WTC11 (cell line): ENCODE data around the gene KIAA0232. TPM values are rescaled to one million over a fixed set of nuclear protein-coding genes. Genes with fewer than 3 reads are reported as not detected.
"Not testable (repeated sequence)": the region's sequence is repeated elsewhere in the genome, so short reads cannot be mapped to it uniquely, and the experiment has no call there.

Experiments
- ATAC-seq: fragments of 200-7000 bp; cut with Tn5 transposase; 2 replicates; pipeline ENCODE4 v1.10.0; 2021; ENCODE audit warnings: mild to moderate bottlenecking, moderate library complexity
- CTCF ChIA-PET: fragments of 300-600 bp; sonication (Branson Sonifier 250); formaldehyde crosslinking; loops from one replicate; lab custom pipeline; 2021; ENCODE audit warnings: antibody characterized with exemption; lab: Charles Lee
- POLR2A ChIA-PET: fragments of 350-600 bp; sonication (Branson Sonifier 250); formaldehyde crosslinking; loops from one replicate; lab custom pipeline; 2021; ENCODE audit warnings: antibody characterized with exemption; lab: Charles Lee
- DNase-seq: peaks from one replicate; pipeline ENCODE4 v3.0.0; 2021; ENCODE audit warnings: low spot score
- H3K27ac Mint-ChIP-seq: 2 replicates; pipeline ENCODE4 v1.8.0; 2021; ENCODE audit warnings: mixed read lengths
- H3K27me3 Mint-ChIP-seq: 2 replicates; pipeline ENCODE4 v1.8.0; 2021; ENCODE audit warnings: low read depth, mild to moderate bottlenecking, moderate library complexity, mixed read lengths
- H3K36me3 Mint-ChIP-seq: 2 replicates; pipeline ENCODE4 v1.8.0; 2021; ENCODE audit warnings: mixed read lengths
- H3K4me1 Mint-ChIP-seq: 2 replicates; pipeline ENCODE4 v1.8.0; 2022; ENCODE audit warnings: mixed read lengths
- H3K4me3 Mint-ChIP-seq: 2 replicates; pipeline ENCODE4 v1.8.0; 2021; ENCODE audit warnings: mild to moderate bottlenecking, moderate library complexity, mixed read lengths
- H3K9me3 Mint-ChIP-seq: 2 replicates; pipeline ENCODE4 v1.8.0; 2021; ENCODE audit warnings: mixed read lengths
- CREB1 ChIP-seq: sonication (generic); formaldehyde crosslinking; IDR thresholded peaks from 2 replicates; pipeline ENCODE4 v1.8.0; 2023; ENCODE audit warnings: mild to moderate bottlenecking, missing genetic modification reagents
- ETV6 ChIP-seq: sonication (generic); formaldehyde crosslinking; IDR thresholded peaks from 2 replicates; pipeline ENCODE4 v1.8.1; 2022; ENCODE audit warnings: mild to moderate bottlenecking, missing genetic modification reagents
- GABPB1 ChIP-seq: sonication (generic); formaldehyde crosslinking; IDR thresholded peaks from 2 replicates; pipeline ENCODE4 v1.8.1; 2023; ENCODE audit warnings: mild to moderate bottlenecking, missing genetic modification reagents
- GRHL2 ChIP-seq: fragments of 250-450 bp; sonication (Bioruptor Pico); IDR thresholded peaks from 2 replicates; pipeline ENCODE4 v1.8.0; 2022; ENCODE audit warnings: mild to moderate bottlenecking, moderate library complexity; ENCODE audit not compliant: insufficient replicate concordance, severe bottlenecking
- JAZF1 ChIP-seq: fragments of 250-450 bp; sonication (Bioruptor Pico); IDR thresholded peaks from 2 replicates; pipeline ENCODE4 v1.9.0; 2021; ENCODE audit warnings: moderate library complexity, mild to moderate bottlenecking, inconsistent platforms
- NFYB ChIP-seq: sonication (generic); formaldehyde crosslinking; conservative IDR thresholded peaks from 2 replicates; pipeline ENCODE4 v1.8.0; 2022; ENCODE audit warnings: low read depth, missing genetic modification reagents
- NR1H2 ChIP-seq: sonication (generic); formaldehyde crosslinking; IDR thresholded peaks from 2 replicates; pipeline ENCODE4 v1.9.0; 2021; ENCODE audit warnings: mild to moderate bottlenecking, moderate library complexity, missing genetic modification reagents
- ZNF121 ChIP-seq: sonication (generic); formaldehyde crosslinking; IDR thresholded peaks from 2 replicates; pipeline ENCODE4 v1.8.0; 2023; ENCODE audit warnings: missing genetic modification reagents
- ZNF138 ChIP-seq: sonication (generic); formaldehyde crosslinking; conservative IDR thresholded peaks from 2 replicates; pipeline ENCODE4 v1.8.1; 2022; ENCODE audit warnings: mild to moderate bottlenecking, moderate library complexity, missing genetic modification reagents
- ZNF232 ChIP-seq: sonication (generic); formaldehyde crosslinking; IDR thresholded peaks from 2 replicates; pipeline ENCODE4 v1.8.0; 2022; ENCODE audit warnings: mild to moderate bottlenecking, missing genetic modification reagents
- total RNA-seq: library from RNA; stranded (reverse); gene quantifications from 3 replicates; pipeline ENCODE4 v1.2.3, GENCODE V29; 2021
- TF ChIP-seq, protein P1 (sequence below): sonication (generic); formaldehyde crosslinking; IDR thresholded peaks from 2 replicates; pipeline ENCODE4 v1.8.0; 2022; ENCODE audit warnings: mild to moderate bottlenecking, missing genetic modification reagents
- TF ChIP-seq, protein P2 (sequence below): sonication (generic); formaldehyde crosslinking; IDR thresholded peaks from 2 replicates; pipeline ENCODE4 v1.8.1; 2023; ENCODE audit warnings: mild to moderate bottlenecking, missing genetic modification reagents
- TF ChIP-seq, protein P3 (sequence below): sonication (generic); formaldehyde crosslinking; IDR thresholded peaks from 2 replicates; pipeline ENCODE4 v1.8.1; 2022; ENCODE audit warnings: low read depth, missing genetic modification reagents, borderline replicate concordance
- TF ChIP-seq, protein P4 (sequence below): fragments of 250-450 bp; sonication (Bioruptor Pico); IDR thresholded peaks from 2 replicates; pipeline ENCODE4 v1.8.0; 2021; ENCODE audit warnings: mild to moderate bottlenecking
- TF ChIP-seq, protein P5 (sequence below): sonication (generic); formaldehyde crosslinking; IDR thresholded peaks from 2 replicates; pipeline ENCODE4 v1.8.1; 2023; ENCODE audit warnings: mild to moderate bottlenecking, missing genetic modification reagents, moderate library complexity
- TF ChIP-seq, protein P6 (sequence below): sonication (generic); formaldehyde crosslinking; IDR thresholded peaks from 2 replicates; pipeline ENCODE4 v1.8.0; 2023; ENCODE audit warnings: mild to moderate bottlenecking, missing genetic modification reagents

KIAA0232 gene
- total RNA-seq, 1 experiment from 2014 or later, result 23.2 TPM

DNA sequence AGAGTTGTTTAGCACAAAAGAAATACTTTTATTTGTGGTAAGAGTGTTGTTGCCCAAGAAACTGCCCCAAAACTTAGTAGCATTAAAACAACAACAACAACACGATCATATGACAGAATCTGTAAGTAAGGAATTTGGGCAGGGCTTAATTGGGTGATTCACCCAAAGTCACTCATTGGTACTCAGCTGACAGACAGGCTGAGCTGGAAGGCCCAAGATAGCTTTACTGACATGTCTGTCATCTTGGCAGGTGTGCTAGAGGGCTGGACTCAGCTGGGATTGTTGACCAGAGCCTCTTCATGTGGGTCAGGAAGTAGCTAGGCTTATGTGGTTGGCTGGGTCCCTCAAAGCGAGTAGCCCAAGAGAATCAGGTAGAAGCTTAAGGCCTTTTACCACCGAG is 52.3 kb downstream of the KIAA0232 start:
- Mint-ChIP-seq H3K27ac (no peak overlapping the region), H3K4me1 (peaks cover 11% of the 10 kb centered on the region), H3K27me3 (no peaks in the 10 kb centered on the region), H3K4me3 (no peak overlapping the region), H3K9me3 (peaks cover 13% of the 10 kb centered on the region), H3K36me3 (peaks cover 35% of the 10 kb centered on the region)
- CTCF ChIA-PET, result no interaction called here
- ATAC-seq (no peak), DNase-seq (no peak)
- no peak for TF ChIP-seq ETV6 (CRISPR knock-in tag)
- TF ChIP-seq, protein P1, sequence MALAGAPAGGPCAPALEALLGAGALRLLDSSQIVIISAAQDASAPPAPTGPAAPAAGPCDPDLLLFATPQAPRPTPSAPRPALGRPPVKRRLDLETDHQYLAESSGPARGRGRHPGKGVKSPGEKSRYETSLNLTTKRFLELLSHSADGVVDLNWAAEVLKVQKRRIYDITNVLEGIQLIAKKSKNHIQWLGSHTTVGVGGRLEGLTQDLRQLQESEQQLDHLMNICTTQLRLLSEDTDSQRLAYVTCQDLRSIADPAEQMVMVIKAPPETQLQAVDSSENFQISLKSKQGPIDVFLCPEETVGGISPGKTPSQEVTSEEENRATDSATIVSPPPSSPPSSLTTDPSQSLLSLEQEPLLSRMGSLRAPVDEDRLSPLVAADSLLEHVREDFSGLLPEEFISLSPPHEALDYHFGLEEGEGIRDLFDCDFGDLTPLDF (CRISPR knock-in tag), result no peak
- POLR2A ChIA-PET, result no interaction called here

DNA sequence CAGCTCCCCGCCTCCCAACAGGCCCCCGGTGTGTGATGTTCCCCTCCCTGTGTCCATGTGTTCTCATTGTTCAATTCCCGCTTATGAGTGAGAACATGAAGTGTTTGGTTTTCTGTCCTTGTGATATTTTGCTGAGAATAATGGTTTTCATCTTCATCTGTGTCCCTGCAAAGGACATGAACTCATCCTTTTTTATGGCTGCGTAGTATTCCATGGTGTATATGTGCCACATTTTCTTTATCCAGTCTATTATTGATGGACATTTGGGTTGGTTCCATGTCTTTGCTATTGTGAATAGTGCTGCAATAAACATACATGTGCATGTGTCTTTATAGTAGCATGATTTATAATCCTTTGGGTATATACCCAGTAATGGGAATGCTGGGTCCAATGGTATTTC is 53.1 kb downstream of the KIAA0232 start:
- CTCF ChIA-PET, H3K4me3 Mint-ChIP-seq, H3K27me3 Mint-ChIP-seq, POLR2A ChIA-PET, ATAC-seq, DNase-seq, H3K27ac Mint-ChIP-seq: not testable (repeated sequence)
- Mint-ChIP-seq H3K4me1 (peaks cover 17% of the 10 kb centered on the region), H3K9me3 (peaks cover 13% of the 10 kb centered on the region), H3K36me3 (peaks cover 34% of the 10 kb centered on the region)

DNA sequence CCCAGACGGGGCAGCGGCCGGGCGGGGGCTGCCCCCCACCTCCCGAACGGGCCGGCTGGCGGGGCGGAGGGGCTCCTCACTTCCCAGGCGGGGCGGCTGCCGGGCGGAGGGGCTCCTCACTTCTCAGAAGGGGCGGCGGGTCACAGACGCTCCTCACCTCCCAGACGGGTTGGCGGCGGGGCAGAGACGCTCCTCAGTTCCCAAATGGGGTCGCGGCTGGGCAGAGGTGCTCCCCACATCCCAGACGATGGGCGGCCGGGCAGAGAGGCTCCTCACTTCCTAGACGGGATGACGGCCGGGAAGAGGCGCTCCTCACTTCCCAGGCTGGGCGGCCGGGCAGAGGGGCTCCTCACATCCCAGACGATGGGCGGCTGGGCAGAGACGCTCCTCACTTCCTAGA is 54.6 kb downstream of the KIAA0232 start:
- H3K27me3 Mint-ChIP-seq, POLR2A ChIA-PET, H3K4me3 Mint-ChIP-seq, CTCF ChIA-PET, H3K27ac Mint-ChIP-seq, DNase-seq, ATAC-seq: not testable (repeated sequence)
- H3K36me3 Mint-ChIP-seq, result peaks cover 29% of the 10 kb centered on the region
- peaks cover 13% of the 10 kb centered on the region for H3K9me3 Mint-ChIP-seq
- peaks cover 17% of the 10 kb centered on the region for H3K4me1 Mint-ChIP-seq

DNA sequence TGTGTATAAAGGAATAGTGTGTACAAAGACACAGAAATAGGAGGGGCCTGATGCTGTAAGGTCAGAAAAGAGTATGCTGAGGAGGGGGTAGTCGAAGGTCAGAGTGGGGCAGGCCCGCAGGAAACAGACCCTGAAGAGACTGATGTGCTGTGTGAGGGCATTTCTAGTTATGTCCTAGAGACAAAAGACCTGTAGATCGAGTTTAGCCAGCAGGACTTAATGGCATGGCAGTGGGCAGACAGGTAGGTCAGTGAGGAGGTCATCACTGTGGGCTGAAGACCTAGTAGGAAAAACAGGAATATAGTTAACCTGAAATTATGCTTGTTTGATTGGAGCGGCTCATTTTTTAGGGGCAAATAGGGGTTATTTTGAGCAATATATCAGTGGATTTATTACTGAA is 57.1 kb downstream of the KIAA0232 start:
- H3K27me3 Mint-ChIP-seq, result no peaks in the 10 kb centered on the region
- no peak overlapping the region for H3K27ac Mint-ChIP-seq
- DNase-seq, result no peak
- peaks cover 37% of the 10 kb centered on the region for H3K36me3 Mint-ChIP-seq
- peaks cover 13% of the 10 kb centered on the region for H3K4me1 Mint-ChIP-seq
- POLR2A ChIA-PET, result no interaction called here
- ATAC-seq, result no peak
- H3K9me3 Mint-ChIP-seq, result peaks cover 13% of the 10 kb centered on the region
- H3K4me3 Mint-ChIP-seq, result no peak overlapping the region
- TF ChIP-seq, protein P2, sequence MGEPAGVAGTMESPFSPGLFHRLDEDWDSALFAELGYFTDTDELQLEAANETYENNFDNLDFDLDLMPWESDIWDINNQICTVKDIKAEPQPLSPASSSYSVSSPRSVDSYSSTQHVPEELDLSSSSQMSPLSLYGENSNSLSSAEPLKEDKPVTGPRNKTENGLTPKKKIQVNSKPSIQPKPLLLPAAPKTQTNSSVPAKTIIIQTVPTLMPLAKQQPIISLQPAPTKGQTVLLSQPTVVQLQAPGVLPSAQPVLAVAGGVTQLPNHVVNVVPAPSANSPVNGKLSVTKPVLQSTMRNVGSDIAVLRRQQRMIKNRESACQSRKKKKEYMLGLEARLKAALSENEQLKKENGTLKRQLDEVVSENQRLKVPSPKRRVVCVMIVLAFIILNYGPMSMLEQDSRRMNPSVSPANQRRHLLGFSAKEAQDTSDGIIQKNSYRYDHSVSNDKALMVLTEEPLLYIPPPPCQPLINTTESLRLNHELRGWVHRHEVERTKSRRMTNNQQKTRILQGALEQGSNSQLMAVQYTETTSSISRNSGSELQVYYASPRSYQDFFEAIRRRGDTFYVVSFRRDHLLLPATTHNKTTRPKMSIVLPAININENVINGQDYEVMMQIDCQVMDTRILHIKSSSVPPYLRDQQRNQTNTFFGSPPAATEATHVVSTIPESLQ (CRISPR knock-in tag), result no peak
- no peak for TF ChIP-seq ZNF232 (CRISPR knock-in tag)
- TF ChIP-seq, protein P3, sequence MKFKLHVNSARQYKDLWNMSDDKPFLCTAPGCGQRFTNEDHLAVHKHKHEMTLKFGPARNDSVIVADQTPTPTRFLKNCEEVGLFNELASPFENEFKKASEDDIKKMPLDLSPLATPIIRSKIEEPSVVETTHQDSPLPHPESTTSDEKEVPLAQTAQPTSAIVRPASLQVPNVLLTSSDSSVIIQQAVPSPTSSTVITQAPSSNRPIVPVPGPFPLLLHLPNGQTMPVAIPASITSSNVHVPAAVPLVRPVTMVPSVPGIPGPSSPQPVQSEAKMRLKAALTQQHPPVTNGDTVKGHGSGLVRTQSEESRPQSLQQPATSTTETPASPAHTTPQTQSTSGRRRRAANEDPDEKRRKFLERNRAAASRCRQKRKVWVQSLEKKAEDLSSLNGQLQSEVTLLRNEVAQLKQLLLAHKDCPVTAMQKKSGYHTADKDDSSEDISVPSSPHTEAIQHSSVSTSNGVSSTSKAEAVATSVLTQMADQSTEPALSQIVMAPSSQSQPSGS (CRISPR knock-in tag), result no peak
- TF ChIP-seq, protein P4, sequence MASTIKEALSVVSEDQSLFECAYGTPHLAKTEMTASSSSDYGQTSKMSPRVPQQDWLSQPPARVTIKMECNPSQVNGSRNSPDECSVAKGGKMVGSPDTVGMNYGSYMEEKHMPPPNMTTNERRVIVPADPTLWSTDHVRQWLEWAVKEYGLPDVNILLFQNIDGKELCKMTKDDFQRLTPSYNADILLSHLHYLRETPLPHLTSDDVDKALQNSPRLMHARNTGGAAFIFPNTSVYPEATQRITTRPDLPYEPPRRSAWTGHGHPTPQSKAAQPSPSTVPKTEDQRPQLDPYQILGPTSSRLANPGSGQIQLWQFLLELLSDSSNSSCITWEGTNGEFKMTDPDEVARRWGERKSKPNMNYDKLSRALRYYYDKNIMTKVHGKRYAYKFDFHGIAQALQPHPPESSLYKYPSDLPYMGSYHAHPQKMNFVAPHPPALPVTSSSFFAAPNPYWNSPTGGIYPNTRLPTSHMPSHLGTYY, result no peak
- TF ChIP-seq ZNF138 (CRISPR knock-in tag), result no peak
- TF ChIP-seq NR1H2 (CRISPR knock-in tag), result no peak
- no peak for TF ChIP-seq CREB1 (CRISPR knock-in tag)
- TF ChIP-seq, protein P5, sequence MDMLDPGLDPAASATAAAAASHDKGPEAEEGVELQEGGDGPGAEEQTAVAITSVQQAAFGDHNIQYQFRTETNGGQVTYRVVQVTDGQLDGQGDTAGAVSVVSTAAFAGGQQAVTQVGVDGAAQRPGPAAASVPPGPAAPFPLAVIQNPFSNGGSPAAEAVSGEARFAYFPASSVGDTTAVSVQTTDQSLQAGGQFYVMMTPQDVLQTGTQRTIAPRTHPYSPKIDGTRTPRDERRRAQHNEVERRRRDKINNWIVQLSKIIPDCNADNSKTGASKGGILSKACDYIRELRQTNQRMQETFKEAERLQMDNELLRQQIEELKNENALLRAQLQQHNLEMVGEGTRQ (CRISPR knock-in tag), result no peak
- TF ChIP-seq NFYB (CRISPR knock-in tag), result no peak
- TF ChIP-seq, protein P6, sequence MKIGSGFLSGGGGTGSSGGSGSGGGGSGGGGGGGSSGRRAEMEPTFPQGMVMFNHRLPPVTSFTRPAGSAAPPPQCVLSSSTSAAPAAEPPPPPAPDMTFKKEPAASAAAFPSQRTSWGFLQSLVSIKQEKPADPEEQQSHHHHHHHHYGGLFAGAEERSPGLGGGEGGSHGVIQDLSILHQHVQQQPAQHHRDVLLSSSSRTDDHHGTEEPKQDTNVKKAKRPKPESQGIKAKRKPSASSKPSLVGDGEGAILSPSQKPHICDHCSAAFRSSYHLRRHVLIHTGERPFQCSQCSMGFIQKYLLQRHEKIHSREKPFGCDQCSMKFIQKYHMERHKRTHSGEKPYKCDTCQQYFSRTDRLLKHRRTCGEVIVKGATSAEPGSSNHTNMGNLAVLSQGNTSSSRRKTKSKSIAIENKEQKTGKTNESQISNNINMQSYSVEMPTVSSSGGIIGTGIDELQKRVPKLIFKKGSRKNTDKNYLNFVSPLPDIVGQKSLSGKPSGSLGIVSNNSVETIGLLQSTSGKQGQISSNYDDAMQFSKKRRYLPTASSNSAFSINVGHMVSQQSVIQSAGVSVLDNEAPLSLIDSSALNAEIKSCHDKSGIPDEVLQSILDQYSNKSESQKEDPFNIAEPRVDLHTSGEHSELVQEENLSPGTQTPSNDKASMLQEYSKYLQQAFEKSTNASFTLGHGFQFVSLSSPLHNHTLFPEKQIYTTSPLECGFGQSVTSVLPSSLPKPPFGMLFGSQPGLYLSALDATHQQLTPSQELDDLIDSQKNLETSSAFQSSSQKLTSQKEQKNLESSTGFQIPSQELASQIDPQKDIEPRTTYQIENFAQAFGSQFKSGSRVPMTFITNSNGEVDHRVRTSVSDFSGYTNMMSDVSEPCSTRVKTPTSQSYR (CRISPR knock-in tag), result no peak
- TF ChIP-seq GRHL2, result no peak
- TF ChIP-seq GABPB1, result no peak
- no peak for TF ChIP-seq JAZF1 (CRISPR knock-in tag)
- no peak for TF ChIP-seq ZNF121 (CRISPR knock-in tag)
- TF ChIP-seq, all 79 proteins: peak for 0
- CTCF ChIA-PET, result no interaction called here
